Testis (tissue), 2 donors: ENCODE results near the gene RAB3GAP2.

ENCODE experiments used
- CTCF ChIP-seq, 3 experiments: fragments of 450-650 bp in 2 of 3; fragments of 200-600 bp in 1 of 3; sonication (generic) in 1 of 3; IDR thresholded peaks; one replicate each; pipeline ENCODE4 v1.5.1; 2016 to 2019; ENCODE audit warnings: antibody characterized with exemption in 3 of 3, mild to moderate bottlenecking in 2 of 3, moderate library complexity in 1 of 3
- POLR2A ChIP-seq: fragments of 450-650 bp; IDR thresholded peaks from one replicate; pipeline ENCODE4 v1.6.1; 2017; ENCODE audit warnings: antibody characterized with exemption, mild to moderate bottlenecking, moderate library complexity

- TF ChIP-seq CTCF (IDR thresholded peaks at IDR 0.05) (no peak), POLR2A (no peak)
Observed at GRCh38 chr1:220099826-220100225, 172.4 kb downstream of the RAB3GAP2 start.
